HG03521 (cell line): ENCODE data around the gene ERC2.

Experiments
- ATAC-seq: cut with Tn5 transposase; IDR thresholded peaks from one replicate; pipeline ENCODE4 v1.9.1; 2021; ENCODE audit warnings: mild to moderate bottlenecking, moderate library complexity; ENCODE audit not compliant: unreplicated experiment

ERC2 gene

GRCh38 chr3:56428667-56429066 is 39.6 kb downstream of the ERC2 start:
- no peak for ATAC-seq

- no peak for ATAC-seq
These were observed 43.4 kb downstream of the ERC2 start for GRCh38 chr3:56424885-56425284.

GRCh38 chr3:56424336-56424735 is 43.9 kb downstream of the ERC2 start:
- no peak for ATAC-seq

GRCh38 chr3:56423661-56424099 is 44.6 kb downstream of the ERC2 start:
- ATAC-seq = no peak

GRCh38 chr3:56422316-56422715 is 46.0 kb downstream of the ERC2 start:
- no peak for ATAC-seq

- ATAC-seq = no peak
These were observed 47.1 kb downstream of the ERC2 start for GRCh38 chr3:56421205-56421604.

GRCh38 chr3:56415652-56416051 is 52.6 kb downstream of the ERC2 start:
- ATAC-seq = no peak

GRCh38 chr3:56413911-56414310 is 54.4 kb downstream of the ERC2 start:
- ATAC-seq = no peak

GRCh38 chr3:56411166-56411565 is 57.1 kb downstream of the ERC2 start:
- ATAC-seq = no peak

- no peak for ATAC-seq
These were observed 57.7 kb downstream of the ERC2 start for GRCh38 chr3:56410576-56410975.

- ATAC-seq = no peak
These were observed 58.5 kb downstream of the ERC2 start for GRCh38 chr3:56409790-56410189.

- no peak for ATAC-seq
These were observed 59.5 kb downstream of the ERC2 start for GRCh38 chr3:56408761-56409196.

- ATAC-seq = no peak
These were observed 61.3 kb downstream of the ERC2 start for GRCh38 chr3:56406826-56407515.

GRCh38 chr3:56404884-56405283 is 63.4 kb downstream of the ERC2 start:
- ATAC-seq = no peak

GRCh38 chr3:56398659-56399058 is 69.6 kb downstream of the ERC2 start:
- no peak for ATAC-seq

GRCh38 chr3:56397798-56398197 is 70.5 kb downstream of the ERC2 start:
- no peak for ATAC-seq

- ATAC-seq = no peak
These were observed 79.0 kb downstream of the ERC2 start for GRCh38 chr3:56389183-56389830.

- no peak for ATAC-seq
These were observed 85.2 kb downstream of the ERC2 start for GRCh38 chr3:56383092-56383491.

GRCh38 chr3:56379723-56380287 is 88.5 kb downstream of the ERC2 start:
- no peak for ATAC-seq

- ATAC-seq = no peak
These were observed 92.6 kb downstream of the ERC2 start for GRCh38 chr3:56375654-56376053.

GRCh38 chr3:56373386-56373785 is 94.9 kb downstream of the ERC2 start:
- ATAC-seq = no peak
